ENCODE data around the gene XYLT1.

Gene XYLT1

DNA sequence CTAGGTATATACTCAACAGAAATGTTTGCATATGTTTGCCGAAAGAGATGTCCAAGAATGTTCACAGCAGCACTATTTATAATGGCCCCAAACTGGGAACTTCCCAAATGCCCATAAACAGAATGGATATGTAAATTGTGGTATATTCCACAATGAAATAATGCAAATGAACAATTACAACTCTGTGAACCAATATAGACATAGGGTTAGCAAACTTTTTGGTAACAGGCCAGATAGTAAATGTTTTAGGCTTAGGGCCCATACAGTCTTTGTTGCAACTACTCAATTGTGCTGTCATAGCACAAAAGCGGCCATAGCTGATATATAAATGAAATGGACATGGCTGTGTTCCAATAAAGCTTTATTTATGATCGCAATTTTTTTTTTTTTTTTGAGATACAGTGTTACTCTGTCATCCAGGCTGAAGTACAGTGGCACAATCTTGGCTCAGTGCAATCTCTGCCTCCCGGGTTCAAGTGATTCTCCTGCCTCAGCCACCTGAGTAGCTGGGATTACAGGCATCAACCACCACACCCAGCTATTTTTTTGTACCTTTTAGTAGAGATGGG, 16.5 kb downstream of the XYLT1 start:
- no peak for DNase-seq

DNA sequence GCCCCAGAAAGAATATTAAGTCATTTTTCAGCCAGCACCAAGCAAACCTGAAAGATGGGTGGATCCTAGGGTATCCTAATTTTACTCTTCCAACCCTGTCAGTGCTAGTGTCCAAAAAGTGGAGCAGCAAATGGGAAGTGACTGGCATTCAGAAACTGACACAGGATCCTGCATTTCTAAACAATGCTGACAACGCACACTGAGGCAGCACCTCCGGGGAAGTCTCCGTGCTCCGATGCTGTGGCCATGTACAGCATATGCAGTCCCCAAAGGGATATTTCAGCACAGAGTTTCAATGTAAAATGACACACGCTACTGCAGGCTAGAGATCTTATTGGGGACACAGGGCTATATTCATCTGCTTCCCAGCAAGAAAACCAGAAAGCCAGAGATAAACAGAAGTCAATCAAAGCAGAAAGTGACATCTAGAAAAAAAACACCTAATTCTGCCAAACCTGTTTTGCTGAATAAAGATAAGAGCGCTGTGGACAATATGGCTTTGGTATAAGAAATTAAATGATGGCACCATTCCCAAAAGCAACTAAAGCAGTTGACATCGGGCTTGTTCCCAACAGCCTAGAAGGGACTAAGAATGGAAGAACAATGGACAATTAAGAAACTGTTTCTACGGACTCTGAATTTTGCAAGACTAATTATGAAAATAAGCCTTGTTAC, 17.3 kb downstream of the XYLT1 start:
- no peak for DNase-seq

DNA sequence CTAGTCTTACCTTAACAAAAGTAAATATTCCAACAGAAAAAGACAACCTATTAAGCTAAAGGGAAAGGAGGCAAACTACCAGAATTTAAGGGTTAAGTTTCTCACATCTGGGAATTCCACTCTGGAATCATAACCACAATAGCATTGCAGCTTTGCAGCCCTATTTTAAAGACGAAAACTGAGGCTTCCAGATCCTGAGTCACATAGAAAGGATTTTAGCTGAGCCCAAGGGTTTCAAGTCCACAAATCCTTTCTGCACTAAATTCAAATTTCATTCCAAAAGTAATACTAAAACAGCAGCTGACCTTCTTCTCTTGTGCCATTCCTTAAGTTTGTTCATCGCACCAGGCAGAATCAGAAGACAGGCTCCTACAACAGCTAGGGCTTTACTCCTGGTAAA, 17.8 kb downstream of the XYLT1 start:
- DNase-seq: no peak

- no peak for DNase-seq
These were observed 18.9 kb downstream of the XYLT1 start for GRCh38 chr16:17451843-17452242.

DNA sequence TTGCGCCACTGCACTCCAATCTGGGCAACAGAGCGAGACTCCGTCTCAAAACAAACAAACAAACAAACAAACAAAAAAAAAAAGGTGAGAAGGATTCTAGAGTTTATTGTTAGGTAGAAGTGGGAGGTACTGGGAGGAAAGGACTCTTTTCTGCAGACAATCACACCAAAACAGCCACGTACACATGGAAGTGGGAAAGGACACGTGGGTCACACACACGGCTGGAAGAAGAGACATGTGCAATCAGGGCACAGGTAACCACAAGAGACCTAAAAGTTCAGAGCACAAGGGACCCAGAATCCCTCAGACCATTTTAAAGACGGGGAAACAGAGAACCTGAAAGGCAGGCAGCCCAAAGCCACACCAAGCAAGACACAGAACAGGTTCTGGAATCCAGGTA, 20.5 kb downstream of the XYLT1 start:
- DNase-seq: no peak

DNA sequence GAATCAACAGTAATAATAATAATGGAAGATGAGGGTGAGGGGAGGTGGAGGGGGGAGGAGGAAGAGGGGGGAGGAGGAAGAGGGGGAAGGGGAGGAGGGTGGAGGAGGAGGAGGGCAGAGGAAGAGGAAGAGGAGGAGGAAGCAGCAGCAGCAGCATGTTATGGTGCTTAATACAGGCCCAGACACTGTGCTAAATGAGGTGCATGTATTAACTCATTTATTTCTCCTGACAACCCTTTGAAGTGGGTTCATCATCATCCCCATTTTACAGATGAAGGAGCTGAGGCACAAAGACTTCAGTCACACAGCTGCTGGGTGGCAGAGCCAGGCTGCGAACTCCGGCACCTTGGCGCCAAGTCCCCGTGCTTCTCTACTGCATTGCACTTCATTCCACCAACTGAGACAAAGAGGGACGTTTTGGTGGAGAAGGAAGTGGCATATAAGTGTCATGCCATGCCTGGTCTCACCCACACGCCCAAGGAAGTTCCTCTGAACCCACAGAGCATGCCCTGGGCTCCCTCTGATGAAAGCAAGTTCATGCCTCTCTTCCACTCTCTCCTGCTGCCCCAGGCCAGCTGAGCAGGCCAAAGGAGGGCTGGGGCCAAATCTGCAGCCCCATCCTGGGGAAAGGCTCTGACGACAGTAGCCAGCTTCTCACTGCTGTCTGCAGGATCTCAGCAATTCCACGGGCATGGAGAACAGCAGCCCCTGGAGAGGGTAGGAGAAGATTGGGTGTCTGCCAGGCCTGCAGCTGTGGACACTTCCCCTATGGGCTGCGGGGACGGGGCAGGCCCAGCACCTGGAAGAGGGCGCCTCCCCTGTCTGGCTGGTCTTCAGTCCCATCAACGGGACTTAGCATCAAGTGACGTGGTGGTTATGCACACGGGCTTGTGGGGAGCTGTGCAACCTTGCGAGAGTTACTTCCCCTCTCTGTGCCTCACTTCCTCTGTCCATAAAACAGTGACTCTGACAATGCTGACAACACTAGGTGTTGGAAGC, 21.8 kb downstream of the XYLT1 start:
- DNase-seq: peak; percentile 48

- no peak for DNase-seq
These were observed 23.6 kb downstream of the XYLT1 start for GRCh38 chr16:17447101-17447569.

DNA sequence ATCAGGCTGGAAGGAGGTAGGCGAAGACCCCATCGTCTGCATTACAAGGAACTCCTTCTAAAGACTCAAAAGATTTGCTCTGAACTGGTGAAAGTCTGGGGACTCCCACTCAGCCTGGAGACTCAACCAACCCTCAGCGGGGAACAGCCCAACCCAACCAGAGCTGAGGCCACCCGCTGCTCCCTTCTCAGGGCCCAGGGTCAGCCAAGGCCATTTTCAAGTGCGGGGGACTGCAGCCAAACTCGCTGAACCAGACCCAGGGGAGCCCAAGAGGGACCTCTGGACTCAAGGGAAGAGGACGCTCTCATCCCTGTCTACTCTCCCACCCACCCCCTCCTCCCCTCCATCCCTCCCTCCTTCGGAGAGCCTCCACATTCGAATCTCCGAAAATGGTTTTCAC, 24.1 kb downstream of the XYLT1 start:
- DNase-seq: no peak

- DNase-seq: no peak
These were observed 25.3 kb downstream of the XYLT1 start for GRCh38 chr16:17445421-17445820.

DNA sequence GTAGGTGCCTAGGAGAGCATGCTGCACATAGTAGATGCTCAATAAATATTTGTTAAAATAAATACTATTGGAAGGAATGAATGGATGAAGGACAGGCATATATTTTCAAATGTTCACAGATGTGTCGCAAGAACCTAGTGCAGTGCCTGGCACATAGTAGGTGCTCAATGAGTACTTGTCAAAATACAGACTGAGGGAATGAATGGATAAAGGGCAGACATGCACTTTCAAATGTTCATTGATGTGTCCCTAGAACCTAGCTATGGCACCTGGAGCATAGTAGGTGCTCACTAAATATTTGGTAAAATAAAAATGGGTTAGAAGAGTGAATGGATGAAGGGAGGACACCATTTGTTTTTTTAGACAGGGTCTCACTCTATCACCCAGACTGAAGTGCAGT, 26.1 kb downstream of the XYLT1 start:
- DNase-seq: no peak

GRCh38 chr16:17440131-17440530, 30.6 kb downstream of the XYLT1 start:
- no peak for DNase-seq

DNA sequence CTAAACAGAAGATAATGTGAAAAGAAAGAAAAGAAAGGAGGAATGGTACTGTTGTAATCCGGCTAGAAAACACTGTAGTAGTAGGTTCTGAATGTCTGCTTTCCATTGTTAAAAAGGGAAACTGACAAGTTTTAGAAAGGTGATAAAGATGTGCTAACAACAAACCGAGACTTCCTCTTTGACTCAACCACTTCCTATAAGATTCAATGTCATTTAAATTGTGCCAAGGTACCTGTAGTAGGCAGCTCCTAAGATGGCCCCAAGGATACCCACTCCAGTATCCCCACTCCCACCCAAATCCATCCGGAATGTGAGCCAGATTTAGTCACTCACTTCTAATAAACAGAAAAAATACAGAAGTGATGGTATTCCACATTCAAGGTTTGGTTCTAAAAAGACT, 31.2 kb downstream of the XYLT1 start:
- no peak for DNase-seq

DNA sequence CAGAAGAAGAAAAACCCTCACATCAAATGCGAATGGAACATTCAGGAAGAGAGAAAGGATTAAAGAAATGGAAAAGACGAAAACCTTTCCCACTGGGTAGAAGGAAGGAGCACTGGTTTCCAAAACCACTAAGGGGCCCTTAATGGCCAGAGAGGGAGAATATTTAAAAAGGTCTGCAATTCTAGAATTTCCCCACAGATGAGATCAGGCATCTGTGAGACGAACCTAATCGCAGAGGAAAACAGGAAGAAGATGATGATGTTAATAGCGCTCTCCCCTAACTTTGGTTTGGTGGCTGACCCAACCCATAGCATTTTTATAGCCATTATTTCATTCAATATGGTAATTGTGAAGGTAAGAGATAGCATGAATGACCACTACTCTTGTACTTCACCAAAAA, 32.8 kb downstream of the XYLT1 start:
- DNase-seq: no peak

GRCh38 chr16:17437127-17437720, 33.5 kb downstream of the XYLT1 start:
- no peak for DNase-seq

GRCh38 chr16:17435318-17435717, 35.4 kb downstream of the XYLT1 start:
- DNase-seq: no peak

GRCh38 chr16:17433577-17434451, 36.9 kb downstream of the XYLT1 start:
- no peak for DNase-seq

DNA sequence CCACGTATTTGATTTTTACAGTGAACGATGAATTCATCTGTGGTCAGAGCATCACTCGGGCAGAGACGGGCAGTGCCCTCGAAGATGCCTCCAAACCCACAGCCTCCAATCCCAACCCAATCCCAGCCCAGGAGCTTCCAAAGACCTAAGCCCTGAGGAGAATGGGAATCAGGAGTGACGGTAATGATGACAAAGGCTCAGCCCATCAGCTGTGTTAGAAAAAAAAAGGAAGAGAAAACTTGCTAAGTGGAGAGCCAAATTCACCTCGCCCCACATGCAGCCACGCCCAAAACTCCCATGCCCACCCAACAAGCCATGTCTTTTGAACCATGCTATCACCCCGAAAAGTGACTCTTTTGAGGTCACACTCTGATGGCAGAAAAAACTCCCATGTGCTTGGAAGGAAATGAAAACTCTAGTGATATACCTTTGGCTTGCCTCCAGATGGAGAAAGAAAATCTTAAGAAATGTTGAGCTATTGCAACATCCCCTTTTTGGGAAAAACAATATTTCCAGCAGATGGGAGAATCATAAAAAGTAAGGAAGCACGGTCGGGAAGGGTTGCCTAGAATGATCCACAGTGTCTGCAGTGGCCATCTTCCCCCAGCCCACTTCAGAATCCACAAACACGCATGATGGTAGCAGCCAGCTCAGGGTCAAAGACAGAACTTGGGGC, 37.7 kb downstream of the XYLT1 start:
- no peak for DNase-seq

DNA sequence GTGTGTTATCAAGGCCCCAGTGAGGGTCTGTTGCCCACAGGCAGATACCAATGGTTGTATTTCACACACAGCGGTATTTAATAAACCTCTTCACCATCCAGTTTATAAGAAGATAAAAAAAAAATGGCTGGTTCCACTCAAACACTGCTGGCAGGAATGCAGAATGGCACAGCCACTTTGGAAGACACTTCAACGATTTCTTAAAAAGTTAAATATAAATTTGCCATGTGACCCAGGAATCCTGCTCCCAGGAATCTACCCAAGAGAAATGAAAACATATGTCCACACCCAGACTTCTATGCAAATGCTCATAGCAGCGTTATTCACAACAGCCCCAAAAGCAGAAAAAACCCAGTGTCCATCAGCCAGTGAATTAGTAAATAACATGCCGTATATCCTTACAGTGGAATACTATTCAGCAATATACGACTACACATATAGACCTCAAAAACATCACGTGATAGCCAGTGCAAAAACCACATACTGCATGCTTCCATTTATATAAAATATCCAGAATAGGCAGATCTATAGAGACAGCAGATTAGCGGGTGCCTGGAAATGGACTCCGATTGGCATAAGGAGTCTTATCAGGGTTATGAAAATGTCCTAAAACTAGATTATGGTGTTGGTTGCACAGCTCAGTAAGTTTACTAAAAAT, 38.7 kb downstream of the XYLT1 start:
- no peak for DNase-seq

GRCh38 chr16:17431012-17431411, 39.7 kb downstream of the XYLT1 start:
- DNase-seq: no peak

DNA sequence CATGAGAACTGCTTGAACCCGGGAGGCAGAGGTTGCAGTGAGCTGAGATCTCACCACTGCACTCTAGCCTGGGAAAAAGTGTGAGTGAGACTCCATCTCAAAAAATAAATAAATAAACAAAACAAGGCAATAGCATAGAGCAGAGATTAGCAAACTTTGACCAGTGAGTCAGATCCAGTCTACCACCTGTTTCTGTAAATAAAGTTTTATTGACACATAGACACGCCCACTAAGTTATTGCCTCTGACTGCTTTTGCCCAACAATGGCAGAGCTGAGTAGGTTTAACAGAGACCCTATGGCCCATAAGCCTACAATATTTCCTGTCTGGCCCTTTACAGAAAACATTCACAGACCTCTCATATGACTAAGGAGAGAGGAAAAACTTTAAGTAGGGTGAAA, 44.3 kb downstream of the XYLT1 start:
- no peak for DNase-seq

DNA sequence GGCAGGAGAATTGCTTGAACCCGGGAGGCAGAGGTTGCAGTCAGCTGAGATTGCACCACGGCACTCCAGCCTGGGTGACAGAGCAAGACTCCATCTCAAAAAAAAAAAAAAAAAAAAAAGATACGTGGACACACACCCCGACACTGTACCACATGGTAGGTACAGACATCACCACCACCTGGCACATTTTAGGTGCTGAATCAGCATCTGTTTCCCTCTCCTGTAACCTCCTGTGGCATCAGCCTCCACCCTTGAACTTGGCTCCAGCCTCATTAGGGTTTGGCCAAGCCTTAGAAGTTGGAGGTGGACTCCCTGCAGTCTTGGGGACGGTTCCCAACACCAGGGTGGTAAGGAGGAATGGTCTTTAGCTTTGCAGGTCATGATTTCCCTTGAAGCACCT, 46.0 kb downstream of the XYLT1 start:
- peak; percentile 60 for DNase-seq
